Renal pelvis (tissue), 4 donors: Measurements from ENCODE around the gene WFIKKN1. TPM values are rescaled to one million over a fixed set of nuclear protein-coding genes. Genes with fewer than 3 reads are reported as not detected.

Experiments used
- DNase-seq: peaks from one replicate; pipeline ENCODE4 v3.0.0-alpha.2; 2013
- polyA plus RNA-seq, 3 donors: library from polyadenylated mRNA; unstranded; fragments of 120-200 nt; gene quantifications; one replicate each; pipeline ENCODE4 v1.2.1, GENCODE V29; 2013; ENCODE audit not compliant: insufficient read length in 3 of 3

WFIKKN1 gene
- polyA plus RNA-seq, 3 donors, result 2.2 to 2.8 (median 2.3) TPM

- no peak for DNase-seq
Observed at GRCh38 chr16:619476-620100, 11.2 kb upstream of the WFIKKN1 start.

DNA sequence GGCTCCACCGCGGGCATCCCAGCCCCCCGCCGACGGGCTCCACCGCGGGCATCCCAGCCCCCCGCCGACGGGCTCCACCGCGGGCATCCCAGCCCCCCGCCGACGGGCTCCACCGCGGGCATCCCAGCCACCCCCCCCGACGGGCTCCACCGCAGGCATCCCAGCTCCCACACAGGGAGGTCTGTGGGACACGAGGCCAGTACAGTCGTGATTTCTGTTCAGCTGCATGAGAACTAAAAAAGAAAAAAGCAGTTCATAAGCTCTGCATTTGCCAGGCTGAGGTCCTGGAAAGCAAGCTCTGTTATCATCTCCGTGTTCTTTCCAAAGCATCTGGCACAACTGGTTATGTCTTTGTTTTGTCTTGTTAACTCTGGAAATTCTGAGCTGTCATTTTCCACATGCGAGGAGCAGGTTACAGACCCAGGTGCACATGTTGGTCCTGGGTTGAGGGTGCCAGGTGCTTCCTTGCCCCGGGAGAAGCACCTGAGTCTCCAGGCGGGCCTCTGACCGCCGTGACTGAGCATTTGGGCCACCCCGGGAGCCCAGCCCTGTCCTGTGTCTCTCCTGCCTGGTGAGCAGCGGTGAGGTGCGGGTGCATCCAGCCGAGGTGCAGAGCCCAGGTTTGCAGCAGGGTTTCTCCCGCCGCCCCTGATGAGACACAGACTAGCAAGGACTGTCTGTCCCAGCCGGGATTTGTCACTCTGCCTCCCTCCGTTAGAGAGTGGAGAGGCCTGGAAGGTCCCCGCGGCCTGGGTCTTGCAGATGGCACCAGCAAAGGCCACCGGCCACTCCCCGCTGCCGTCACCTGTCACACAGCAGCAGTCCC is 9.9 kb upstream of the WFIKKN1 start:
- DNase-seq, result no peak

DNA sequence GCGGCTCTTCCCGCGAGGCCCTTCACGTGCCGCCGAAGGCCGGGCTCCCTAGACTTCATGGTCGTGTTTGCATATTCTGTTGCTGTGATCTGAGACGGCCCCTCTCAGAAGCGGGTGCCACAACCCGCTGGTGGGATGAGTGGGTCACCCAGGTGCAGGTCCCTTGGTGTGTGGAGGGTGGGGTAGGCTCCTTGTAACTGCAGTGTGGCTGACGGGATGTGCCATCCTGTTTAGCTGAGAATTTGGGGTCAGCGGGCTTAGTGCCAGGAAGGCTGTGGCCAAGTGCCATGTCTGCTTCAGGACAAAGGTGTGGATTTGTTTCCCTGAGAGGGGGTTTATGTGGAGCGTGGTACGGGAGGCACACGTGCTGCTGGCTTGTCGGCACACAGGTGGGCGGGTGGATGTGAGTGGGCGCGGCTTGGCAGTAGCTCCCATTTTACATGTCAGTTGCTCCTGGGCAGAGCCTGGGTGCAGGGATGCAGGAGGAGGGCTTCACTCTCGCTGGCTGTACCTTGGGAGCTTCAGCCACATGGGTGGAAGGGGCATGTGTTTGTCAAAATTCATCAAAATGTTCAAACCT is 9.2 kb upstream of the WFIKKN1 start:
- DNase-seq, result no peak

DNA sequence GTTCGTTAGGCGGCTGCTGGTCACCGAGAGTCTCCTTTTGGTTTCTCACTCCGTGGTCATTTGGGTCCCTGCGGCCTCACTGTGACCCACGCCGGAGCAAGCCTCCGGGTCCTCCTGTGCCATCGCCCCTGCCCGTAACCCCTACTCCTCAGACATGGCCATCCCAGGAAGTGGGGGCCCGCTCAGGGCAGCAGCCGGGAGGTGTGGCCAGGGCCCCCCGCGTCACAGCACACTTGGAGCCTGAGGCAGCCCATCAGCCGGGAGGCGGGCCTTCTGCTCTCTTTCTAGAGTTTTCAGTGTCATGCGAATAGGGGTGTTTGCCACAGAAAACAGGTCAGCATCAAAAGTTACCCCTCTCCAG is 7.9 kb upstream of the WFIKKN1 start:
- DNase-seq, result no peak

DNA sequence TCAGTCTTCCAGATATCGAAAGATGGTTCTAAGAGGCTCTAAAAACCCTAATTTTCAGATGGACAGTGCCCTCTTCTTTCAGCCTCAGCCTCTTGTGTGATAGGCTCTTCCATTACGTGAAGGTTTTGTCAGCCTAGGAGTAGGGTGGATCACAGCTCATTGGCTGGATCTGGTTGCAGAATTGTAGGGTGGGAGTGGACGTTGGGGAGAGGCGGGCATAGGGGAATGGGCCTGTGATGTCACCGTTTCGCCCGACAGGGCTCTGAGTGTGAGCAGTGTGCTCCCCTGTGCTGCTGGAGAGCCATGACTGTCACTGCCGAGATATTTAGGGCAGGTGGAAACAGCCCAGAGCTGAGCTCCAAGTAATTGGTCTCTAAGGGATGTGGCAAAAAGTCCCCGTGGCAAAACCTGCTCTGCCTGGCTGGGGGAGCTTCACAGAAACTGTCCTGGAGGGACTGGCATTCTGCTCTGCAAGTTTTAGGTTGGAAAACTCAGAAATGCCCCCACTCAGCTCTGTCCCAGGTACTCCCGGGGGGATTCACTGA is 6.2 kb upstream of the WFIKKN1 start:
- no peak for DNase-seq

DNA sequence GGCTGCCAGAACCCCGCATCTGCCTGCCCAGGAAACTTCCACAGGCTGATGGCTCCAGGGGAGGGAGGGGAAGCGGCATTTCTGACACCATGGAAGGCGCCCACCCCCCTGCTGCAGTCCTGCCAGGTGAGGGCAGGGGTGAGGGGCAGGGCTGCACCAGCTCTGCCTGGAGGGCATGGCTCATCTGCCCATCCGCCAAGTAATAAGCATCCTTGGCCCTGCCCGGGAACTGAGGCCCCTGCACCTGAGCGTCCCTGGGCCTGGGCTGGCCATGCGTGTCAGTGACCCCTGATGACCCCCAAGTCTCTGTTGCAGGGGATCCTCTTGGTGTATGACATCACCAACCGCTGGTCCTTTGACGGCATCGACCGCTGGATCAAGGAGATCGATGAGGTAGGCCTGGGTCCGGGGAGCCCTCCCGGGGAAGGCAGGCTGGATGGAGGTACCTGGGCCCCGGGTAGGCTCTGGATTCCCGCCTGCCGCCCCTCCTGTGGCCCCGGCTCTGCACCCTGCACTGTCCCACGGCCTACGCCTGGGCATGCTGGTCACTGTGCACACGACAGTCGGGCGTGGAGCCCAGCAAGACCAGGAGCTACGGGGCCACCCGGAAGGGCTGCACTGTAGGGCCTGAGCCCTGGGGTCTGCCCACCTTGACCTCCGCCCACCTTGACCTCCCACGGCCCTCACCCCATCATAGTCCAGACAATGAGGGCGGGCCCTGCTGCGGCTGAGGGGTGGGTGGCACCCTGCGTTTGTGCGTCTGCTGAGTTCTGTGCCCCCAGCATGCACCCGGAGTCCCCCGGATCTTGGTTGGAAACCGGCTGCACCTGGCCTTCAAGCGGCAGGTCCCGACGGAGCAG is 5.4 kb upstream of the WFIKKN1 start:
- no peak for DNase-seq

- no peak for DNase-seq
Observed at GRCh38 chr16:625977-626765, 4.6 kb upstream of the WFIKKN1 start.

GRCh38 chr16:626787-627453 is 3.9 kb upstream of the WFIKKN1 start:
- DNase-seq, result no peak

DNA sequence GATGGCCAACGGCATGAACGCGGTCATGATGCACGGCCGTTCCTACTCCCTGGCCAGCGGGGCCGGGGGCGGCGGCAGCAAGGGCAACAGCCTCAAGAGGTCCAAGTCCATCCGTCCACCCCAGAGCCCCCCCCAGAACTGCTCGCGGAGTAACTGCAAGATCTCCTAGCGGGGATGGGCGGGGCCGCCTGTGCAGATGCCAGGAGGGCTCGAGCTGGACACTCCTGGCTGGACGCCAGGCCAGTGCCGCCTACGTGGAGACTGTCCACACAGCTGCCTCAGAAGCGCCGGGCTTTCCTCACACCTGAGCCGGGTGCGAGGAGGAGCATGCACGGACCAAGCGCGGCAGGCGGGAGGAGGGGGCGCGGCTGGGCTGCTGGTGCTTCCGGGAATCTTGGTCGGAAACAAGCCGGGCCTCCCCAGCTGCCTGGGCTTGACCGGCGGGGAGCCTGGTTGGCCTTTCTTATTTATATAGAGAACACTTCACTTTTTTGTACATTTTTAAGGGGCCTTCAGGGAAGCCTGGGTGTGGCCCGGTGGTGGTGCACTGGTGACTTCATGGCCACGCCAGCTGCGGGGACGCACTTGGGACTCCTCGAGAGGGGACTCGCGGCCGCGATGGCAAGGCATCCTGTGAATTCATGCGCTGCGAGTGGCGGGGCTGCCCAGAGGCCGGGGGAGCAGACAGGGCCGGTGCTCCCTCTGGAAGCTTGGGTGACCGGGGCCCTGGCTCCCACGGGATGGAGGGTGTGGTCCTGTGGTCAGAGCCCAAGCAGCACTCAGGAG is 3.1 kb upstream of the WFIKKN1 start:
- DNase-seq, result no peak

GRCh38 chr16:628321-629061 is 2.3 kb upstream of the WFIKKN1 start:
- no peak for DNase-seq

- DNase-seq, result no peak
Observed at GRCh38 chr16:629185-629832, 1.5 kb upstream of the WFIKKN1 start.

DNA sequence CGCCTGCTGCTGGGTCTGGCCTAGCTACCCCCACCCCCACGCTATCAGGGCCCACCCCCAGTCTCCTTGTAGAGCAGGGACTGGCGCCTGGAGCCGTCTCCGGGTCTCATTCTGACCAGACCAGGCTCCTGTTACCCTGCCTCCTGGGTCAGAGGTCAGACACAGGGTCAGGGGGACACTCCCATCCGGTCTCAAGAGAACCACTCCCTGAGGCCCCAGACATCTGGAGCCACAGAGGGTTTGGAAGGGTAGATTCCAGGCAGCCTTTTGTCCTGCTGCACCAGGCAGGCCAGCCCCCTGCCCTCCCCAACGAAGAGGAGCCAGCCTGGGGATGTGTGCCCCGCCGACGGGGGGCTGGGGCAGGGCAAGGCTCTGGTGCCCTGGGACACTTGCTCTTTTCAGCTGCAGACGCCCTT is 944 bp upstream of the WFIKKN1 start:
- no peak for DNase-seq

DNA sequence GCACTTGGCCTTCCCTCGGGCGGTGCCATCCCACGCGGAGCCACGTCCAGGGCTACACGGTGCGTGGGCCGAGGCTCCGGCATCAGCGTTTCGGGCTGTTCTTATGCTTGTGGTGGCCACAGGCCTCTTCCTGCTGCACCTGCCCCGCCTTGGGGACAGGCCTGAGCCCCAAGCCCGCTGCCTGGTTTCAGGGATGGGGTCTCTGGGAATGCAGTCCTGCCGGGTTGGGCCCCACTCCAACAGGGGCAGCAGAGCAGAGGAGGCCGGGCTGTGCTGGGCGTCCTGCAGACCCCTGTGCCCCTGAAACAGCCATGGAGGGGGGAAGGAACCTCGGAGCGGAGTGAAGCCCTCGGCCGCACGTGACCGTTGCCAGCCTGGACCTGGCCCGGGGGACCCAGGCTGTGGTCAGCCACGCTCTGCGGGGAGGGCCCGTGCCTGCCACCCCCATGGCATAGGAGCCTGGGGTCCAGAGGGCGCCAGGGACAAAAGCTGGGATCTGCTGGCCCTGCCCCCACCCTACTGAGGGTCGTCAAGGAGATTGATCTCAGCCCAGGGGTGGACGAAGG is 453 bp upstream of the WFIKKN1 start:
- no peak for DNase-seq

- no peak for DNase-seq
Observed at GRCh38 chr16:631808-632358, 1.1 kb downstream of the WFIKKN1 start.

- no peak for DNase-seq
Observed at GRCh38 chr16:632486-633335, 1.9 kb downstream of the WFIKKN1 start.

- DNase-seq, result no peak
Observed at GRCh38 chr16:633336-634050, 2.7 kb downstream of the WFIKKN1 start.
